ENCODE data around the gene TACR2.

TACR2 gene

GRCh38 chr10:69400936-69401335, 15.8 kb downstream of the TACR2 start:
- no peak for DNase-seq

- no peak for DNase-seq
Measured at GRCh38 chr10:69398466-69398865, 18.3 kb downstream of the TACR2 start.

- no peak for DNase-seq
Measured at GRCh38 chr10:69397972-69398371, 18.7 kb downstream of the TACR2 start.

GRCh38 chr10:69394020-69394419, 22.7 kb downstream of the TACR2 start:
- no peak for DNase-seq

GRCh38 chr10:69392481-69393000, 24.2 kb downstream of the TACR2 start:
- DNase-seq = peak; percentile 74 to 75

GRCh38 chr10:69391158-69391557, 25.6 kb downstream of the TACR2 start:
- DNase-seq = no peak

GRCh38 chr10:69389827-69390490, 26.8 kb downstream of the TACR2 start:
- DNase-seq = no peak

GRCh38 chr10:69388488-69388887, 28.2 kb downstream of the TACR2 start:
- DNase-seq = no peak

- no peak for DNase-seq
Measured at GRCh38 chr10:69387500-69387899, 29.2 kb downstream of the TACR2 start.

GRCh38 chr10:69385454-69386350, 31.0 kb downstream of the TACR2 start:
- DNase-seq = no peak

- no peak for DNase-seq
Measured at GRCh38 chr10:69384320-69384719, 32.4 kb downstream of the TACR2 start.

- no peak for DNase-seq
Measured at GRCh38 chr10:69383558-69383957, 33.2 kb downstream of the TACR2 start.

GRCh38 chr10:69382382-69383117, 34.2 kb downstream of the TACR2 start:
- no peak for DNase-seq

- no peak for DNase-seq
Measured at GRCh38 chr10:69379800-69380199, 36.9 kb downstream of the TACR2 start.

- DNase-seq = no peak
Measured at GRCh38 chr10:69377933-69378332, 38.8 kb downstream of the TACR2 start.

- no peak for DNase-seq
Measured at GRCh38 chr10:69377191-69377590, 39.5 kb downstream of the TACR2 start.

- DNase-seq = no peak
Measured at GRCh38 chr10:69376662-69377061, 40.1 kb downstream of the TACR2 start.

- no peak for DNase-seq
Measured at GRCh38 chr10:69375307-69376151, 41.2 kb downstream of the TACR2 start.

- no peak for DNase-seq
Measured at GRCh38 chr10:69374931-69375306, 41.8 kb downstream of the TACR2 start.

GRCh38 chr10:69374242-69374641, 42.5 kb downstream of the TACR2 start:
- no peak for DNase-seq

- no peak for DNase-seq
Measured at GRCh38 chr10:69372126-69372980, 44.4 kb downstream of the TACR2 start.
